ENCODE results near the gene SYT13.

Gene SYT13

DNA sequence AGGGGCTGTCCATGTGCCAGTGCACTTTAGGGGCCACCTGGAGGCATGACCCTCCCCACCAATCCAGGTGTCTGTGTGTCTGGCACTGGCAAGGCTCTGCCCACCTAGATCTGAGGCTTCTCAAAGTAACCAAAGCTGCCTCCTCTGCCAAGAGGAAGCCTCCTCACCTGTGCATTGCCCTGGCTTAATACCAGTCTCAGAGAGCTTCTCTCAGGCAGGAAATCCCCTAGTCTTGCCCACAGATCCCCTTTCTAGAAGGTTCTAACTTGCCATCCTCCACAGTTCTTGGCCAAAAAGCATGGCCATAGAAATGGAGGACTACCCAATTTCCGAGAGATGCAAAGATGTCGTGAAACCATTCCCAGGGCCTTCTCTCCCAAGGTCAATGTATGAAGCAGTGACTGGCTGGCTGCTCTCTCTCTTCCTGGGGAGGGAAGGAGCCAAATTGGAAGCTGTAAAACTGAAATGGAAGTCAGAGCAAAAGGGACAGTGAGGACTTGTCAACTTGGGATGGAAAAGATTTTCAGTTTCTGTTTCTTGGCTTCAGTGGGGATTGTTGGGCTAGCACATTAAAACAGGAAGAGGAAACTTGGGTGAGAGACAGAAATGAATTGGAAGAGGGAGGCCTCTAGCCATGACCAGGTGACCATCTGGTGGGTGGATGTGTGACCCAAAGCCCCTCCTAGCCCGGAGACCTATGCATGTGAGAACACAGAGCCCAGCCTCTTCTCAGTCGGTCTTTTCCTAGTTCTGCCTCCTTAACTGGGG, 70.9 kb downstream of the SYT13 start:
- DNase-seq = no peak

DNA sequence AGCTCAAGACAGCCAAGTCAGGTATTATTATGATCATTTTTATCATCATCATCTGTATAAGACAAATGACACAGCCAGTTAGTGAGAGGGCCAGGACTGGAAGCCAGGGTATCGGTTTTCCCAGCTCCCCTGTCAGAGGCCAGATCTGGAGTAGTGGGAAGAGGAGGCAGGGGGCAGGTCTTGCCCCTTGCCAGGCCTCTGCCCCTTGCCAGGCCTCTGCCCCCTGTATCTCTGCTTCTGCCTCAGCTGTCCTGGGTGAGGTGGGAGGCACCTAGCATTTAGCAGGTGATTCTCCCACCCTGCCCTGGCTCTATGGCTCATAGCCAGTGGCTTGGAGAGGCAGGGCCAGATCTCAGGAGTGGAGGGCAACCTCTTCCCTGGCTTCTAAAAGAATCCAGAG, 72.4 kb downstream of the SYT13 start:
- DNase-seq = no peak

DNA sequence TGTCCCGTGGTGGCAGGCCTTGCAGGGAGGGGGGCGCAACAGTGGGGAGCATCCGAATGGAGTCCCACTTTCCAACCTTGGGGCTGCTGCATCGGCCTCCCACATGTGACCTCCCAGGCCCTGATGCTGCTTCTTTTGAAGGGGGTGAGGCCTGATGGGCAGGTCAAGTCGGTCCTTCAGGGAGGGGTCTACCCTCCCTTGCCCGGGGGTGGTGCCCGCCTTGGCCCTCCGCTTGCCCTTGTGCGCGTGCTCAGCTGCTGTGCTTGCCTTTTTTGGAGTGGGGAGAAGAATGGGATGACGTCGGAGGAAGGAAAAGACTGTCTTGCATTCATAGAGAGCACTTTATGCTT, 72.8 kb downstream of the SYT13 start:
- DNase-seq = no peak

DNA sequence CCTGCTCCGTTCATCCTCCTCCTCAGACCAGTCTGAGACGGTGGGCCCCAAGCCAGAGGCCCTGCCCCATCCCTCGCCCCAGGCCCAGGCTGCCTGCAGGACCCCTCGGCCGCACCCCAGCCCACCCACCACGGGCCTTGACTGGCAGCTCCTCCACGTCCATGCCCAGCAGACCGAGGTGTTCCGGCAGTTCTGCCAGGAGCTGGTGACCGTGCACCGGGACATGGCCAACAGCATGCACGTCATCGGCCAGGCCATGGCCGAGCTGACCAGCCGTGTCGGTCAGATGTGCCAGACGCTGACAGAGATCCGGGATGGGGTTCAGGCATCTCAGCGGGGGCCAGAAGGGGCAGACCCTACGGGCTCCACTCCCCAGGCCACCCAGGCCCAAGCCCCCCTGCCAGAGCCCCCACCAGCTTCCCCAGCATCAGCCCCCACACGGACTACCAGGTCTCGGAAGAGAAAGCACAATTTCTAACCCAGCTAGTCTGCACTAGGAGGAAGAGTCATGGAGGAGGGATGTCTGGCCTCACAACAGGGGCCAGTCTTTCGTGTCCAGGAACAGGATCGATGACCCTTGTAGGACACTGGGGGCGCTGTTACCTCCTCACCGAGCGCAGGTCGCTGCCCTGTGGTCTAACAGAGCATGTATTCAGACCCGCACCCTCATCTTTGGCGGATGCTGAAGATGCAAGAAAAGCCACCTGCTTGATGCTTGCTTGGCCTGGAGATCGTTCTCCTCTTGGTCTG, 73.4 kb downstream of the SYT13 start:
- no peak for DNase-seq

DNA sequence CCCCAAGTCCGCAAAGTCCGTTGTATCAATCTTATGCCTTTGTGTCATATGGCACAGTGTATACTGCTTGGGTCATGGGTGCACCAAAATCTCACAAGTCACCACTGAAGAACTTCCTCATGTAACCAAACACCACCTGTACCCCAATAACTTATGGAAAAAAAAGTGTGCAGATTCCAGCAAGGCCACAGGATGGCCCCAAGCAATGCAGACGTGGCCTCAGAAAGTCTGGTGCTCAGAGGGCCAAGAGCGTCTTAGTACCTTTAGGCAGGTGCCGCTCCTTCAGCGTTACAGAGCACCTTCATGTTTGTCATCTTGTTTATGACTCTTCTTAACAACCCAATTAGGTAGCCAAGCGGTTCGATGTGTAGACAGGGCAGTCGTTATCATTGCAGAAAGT, 74.4 kb downstream of the SYT13 start:
- no peak for DNase-seq

DNA sequence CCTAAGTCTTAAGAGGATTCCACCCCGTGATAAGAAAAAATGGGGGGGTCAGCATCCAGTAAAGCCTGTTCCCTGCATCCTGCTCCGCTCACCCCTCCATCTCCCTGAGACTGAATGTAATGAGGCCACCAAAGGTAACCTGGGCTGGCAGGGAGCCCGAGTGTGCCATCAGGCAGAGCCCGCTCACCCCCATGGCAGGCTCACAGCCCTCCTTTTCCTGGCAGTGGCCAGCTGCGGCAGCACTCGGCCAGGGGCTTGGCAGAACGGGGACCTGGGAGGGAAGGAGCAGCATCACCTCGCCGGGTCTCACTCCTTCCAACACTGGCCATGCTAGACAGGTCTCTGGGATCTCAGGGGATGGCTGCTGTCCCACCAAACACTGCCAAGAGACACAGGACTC, 75.3 kb downstream of the SYT13 start:
- no peak for DNase-seq

DNA sequence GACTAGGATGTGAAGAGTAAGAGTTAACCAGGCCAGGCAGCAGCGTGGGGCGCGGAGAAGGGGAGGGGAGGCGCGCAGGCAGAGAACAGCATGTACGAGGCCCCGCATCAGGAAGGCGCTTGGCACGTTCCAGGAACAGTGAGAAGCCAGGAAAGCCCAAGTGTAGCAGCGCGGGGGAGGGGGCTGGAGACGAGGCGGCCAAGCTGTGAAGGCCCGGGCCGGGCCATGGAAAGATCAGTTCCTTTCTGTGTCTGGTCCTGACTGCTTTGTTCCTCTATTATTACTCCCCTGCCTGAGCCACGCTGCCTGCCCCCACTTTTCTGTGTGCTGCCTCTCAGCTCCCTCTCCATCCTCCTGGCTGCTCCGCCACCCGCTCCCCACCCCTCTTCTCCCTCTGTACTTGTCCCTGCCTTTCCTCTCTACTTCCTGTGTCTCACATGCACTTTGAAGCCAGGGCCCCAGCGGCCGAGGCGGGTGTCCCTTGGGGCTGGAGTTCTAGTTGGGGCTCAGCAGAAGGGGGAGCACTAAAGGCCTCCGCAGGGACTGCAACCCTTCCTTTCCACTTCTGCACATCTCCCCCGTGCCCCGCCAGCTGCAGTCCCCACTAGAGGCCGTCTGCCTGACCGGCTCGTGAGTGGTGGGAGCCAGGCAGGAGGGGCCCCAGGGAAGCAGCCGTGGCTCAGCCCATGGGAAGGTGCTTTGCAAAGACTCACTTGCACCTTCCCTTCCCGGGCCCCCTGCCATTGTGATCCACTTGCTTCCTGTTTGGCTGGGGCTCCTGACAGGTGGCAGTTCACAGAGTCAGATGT, 76.0 kb downstream of the SYT13 start:
- DNase-seq = no peak

DNA sequence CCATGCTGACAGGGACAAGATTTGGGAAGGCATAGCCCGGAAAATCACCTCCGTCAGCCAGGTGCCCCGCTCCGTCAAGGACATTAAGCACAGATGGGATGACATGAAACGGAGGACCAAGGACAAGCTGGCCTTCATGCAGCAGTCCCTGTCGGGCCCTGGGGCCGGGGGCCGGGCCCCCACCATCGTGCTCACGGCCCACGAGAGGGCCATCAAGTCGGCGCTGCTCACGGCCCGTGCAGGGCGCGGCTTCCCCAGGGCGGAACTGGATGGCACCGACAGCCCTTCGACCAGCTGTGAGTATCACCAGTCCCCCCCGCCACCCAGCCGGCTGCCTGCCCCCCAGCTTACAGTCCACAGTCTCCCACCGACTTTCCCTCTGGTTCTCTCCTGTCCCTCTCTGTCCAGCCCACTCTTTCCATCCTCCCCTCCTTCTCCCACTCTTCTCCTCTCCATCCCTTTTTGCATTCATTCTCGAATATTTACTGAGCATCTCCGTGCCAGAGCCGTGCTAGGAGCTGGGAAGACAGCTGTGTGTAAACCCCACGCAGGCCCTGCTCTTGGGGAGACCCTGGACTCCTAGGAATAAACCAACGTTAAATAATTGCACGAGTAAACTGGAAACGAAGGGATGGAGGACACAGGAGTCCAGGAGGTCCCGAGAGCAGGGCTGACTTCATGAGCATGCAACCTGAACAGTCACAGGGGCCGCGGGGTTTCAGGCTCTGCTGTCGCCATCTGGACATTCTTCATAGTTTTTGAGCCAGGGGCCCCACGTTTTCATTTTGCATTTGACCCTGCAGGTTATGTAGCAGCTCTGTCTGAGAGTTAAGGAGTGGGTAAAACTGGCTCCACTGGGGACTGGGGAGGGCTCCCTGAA, 76.9 kb downstream of the SYT13 start:
- no peak for DNase-seq

DNA sequence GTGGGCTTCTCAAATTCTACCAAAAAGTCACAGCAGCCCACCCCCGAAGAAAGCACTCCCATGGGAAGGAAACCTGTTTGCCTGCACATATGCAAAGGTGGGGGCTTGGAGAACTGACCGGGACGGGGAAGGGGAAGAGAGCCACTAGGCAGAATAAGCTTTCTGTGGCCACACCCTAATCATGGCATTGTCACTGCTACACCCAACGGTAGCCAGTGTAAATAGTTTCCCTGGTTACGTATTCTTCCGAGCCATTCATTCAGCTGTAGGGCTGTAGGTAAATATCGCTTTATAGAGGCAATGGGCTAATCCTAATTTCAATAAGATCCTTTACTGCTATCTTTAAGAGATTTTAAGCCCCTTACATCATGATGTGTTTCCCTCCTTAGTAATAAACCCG, 78.0 kb downstream of the SYT13 start:
- DNase-seq = peak; percentile 92

DNA sequence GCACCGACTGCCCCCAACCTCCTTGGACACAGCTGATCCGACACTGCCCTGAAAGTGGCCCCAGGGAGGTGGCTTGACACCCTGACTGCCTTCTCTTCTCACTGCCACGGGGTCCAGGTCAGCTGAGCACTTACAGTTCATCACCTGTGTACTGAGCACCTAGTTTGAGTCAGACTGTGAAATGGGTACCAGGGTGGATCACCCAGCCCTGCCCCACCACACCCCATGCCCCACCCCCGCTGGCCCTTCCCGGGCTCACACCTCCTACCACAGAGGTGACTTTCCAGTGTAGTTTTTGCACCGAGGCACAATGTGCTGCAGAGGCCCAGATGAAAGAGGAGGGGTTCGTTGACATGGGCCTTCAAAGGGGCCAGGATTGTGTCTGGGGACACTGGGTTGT, 80.2 kb downstream of the SYT13 start:
- no peak for DNase-seq

DNA sequence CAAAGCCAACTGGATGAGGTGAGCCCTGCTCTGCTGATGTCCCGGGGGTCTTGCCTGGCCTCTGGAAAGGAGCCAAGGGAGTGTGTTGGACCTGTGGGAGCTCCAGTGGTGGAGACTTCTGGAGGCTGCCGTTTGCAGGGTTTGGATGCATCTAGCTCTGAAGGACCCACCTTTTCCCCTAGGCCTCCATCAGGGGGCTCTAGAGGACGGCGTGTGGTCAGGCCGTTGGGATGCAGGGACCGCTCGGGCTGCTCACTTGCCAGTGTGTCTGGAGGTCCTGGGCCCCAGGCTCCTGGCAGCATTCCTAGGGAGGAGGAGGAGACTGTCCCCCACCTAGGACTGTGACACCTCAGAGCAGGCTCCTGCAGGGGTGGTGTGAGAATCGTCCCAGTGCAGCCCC, 81.4 kb downstream of the SYT13 start:
- DNase-seq = no peak

DNA sequence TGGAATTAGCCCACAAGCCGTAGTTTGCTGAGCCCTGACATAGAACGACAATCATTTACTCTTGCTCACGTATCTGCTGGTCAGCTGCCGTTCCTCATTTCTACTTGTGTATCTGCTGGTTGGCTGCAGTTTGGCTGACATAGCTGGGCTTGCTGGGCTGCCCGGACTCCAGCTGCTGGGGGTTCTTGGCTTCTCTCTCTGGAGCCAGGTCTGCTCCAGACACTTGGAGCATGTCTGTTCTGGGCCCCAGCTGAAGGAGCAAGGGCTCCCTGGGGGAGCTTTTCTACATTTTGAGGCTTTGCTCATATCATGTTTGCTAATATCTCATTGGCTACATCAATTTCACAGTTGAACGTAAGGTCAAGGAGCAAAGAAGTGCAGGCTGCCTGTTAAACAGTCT, 92.4 kb downstream of the SYT13 start:
- no peak for DNase-seq
